HG03520 (cell line): Measurements from ENCODE around the gene ADAMTS12.

Source experiments
- ATAC-seq: cut with Tn5 transposase; IDR thresholded peaks from one replicate; pipeline ENCODE4 v1.9.1; 2021; ENCODE audit warnings: mild to moderate bottlenecking, moderate library complexity; ENCODE audit not compliant: unreplicated experiment

Gene ADAMTS12

DNA sequence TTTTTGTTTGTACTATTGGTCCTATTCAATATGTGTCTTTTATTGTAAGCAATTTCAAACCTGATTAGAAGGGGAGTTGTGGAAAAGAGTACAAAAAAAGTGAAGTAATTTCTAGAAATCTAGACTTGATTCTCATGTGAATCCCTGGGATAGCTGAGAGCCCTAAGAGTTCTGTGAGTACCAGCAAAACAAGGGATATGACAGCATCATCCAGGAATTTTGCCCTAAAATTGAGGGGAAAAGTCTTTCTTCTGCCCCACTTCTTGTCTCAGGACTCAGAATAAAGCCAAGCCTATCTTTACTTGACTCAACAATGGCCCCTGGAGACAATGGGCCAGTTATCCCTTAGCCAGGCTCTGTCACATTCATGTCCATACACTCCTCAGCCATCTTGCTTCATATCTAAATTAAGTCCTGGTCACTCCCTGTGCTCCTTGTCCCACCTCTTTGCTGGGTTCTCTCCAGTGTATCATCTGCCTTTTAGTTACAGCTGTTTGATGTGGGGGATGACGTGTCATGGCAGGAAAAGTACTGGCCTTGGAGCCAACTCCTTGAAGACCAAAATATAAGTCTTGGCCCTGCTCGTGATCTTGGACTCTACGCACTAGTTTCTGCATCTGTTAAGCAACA is 81.2 kb downstream of the ADAMTS12 start:
- no peak for ATAC-seq

DNA sequence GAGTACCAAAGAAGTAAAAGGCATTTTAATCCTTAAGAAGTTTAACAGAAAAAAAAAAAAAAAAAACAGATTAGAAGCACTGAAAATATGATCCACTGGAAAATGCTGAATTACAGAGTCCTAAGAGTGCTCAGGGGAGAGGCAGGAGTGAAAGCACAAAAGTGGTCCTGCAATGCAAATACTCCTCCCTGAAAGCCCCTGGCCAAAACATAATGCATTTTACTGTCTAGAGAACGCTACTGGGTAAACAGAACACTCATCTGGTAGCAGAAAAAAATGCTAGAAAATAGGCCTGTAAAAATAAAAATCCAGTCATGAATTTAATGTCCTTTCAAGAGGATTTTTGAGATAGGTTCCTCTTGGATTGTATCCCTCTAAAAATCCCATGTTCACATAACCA is 81.9 kb downstream of the ADAMTS12 start:
- no peak for ATAC-seq

- ATAC-seq: no peak
Measured at GRCh38 chr5:33808699-33809098, 83.1 kb downstream of the ADAMTS12 start.

DNA sequence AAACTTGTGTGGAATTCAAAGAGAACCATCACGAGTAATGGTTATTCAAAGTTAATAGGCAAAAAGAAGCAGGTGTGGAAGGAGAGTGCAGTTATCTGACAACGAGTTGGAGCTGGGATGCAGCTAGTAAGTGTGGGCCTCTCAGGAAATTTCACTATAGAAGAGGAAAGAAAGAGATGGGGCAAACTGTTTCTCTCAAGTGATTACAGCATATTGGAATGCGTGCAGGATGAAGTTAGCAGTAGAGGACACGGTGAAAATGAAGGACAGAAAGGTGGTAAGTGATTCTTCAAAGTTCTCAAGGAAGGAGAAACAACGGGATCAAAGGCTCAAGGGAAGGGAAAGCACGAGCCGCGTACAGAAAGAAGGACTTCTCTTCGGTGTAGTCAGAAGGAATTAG is 84.0 kb downstream of the ADAMTS12 start:
- no peak for ATAC-seq

GRCh38 chr5:33806738-33807442 is 84.9 kb downstream of the ADAMTS12 start:
- ATAC-seq: no peak

DNA sequence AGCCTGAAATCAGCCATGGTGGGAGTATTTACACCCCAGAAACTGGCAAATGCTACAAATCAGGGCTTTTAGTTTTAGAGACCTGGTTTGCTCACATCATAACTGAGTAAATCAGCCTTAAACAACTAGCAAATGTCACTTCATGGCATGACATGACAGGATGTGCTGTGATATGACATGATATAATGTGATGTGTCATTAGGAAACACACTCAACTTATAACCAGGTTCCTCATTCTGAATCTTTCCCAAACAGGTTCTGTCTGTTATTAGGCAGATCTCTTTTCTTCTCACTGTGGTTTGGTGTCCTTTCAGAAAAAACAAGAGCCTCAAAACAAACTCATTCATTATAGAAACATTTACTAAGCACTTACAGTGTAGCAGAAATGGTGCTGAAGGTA is 90.5 kb downstream of the ADAMTS12 start:
- no peak for ATAC-seq

GRCh38 chr5:33800241-33800950 is 91.4 kb downstream of the ADAMTS12 start:
- ATAC-seq: no peak

GRCh38 chr5:33795496-33795895 is 96.3 kb downstream of the ADAMTS12 start:
- no peak for ATAC-seq

GRCh38 chr5:33794550-33795181 is 97.1 kb downstream of the ADAMTS12 start:
- ATAC-seq: no peak

DNA sequence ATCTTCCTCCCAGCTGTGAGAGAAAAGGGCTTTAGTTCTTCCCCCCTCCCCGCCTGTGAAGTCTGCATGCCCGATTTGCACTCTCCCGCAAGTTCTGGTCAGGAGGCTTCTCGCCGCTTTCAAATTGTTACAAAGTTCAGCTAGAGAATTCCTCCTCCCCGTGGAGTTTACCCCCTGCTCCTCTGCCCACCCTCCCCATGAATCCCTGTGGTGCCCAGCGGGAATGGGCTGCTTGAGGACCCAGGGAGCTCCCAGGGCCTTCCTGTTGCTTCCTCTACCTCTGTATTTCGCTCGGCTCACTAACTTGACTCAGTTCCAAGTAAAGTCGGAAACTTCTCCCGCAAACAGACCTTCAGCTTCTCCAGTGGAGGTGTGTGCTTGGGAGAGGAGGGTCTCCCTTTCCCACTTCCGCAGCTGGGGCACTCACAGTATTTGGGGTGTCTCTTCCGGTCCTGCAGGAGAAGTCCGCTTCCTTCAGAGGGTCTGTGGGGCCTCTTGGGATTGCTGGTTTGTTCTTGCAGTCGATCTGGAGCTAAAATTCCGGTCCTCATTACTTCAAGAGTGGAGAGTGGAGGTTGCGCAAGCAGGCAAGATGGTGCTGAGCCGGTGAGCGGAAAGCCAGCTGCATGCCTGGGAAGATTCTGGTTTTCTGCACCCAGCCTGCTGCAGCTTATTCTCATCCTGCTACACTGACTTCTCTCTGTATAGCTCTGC is 97.8 kb downstream of the ADAMTS12 start:
- no peak for ATAC-seq

- no peak for ATAC-seq
Measured at GRCh38 chr5:33793276-33793675, 98.5 kb downstream of the ADAMTS12 start.

- ATAC-seq: no peak
Measured at GRCh38 chr5:33792559-33792958, 99.2 kb downstream of the ADAMTS12 start.

DNA sequence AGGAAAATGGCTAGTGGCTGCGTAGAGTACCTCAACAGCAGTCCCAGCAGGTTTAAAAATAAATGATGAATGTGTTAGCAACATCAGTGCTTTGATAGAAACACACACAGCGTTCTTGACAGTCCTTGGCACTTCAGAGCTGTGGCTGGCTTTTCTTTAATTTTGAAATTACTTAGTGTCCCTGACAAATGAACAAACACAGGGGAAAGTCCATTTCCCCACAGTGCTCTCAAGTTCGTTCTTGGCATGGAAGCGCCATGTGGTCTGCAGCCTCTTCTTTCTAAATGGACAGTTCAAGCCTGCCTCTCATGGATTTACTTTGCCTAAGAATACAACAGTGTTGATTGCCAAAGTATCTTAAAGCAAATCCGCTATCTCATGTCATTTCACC is 102.2 kb downstream of the ADAMTS12 start:
- no peak for ATAC-seq

DNA sequence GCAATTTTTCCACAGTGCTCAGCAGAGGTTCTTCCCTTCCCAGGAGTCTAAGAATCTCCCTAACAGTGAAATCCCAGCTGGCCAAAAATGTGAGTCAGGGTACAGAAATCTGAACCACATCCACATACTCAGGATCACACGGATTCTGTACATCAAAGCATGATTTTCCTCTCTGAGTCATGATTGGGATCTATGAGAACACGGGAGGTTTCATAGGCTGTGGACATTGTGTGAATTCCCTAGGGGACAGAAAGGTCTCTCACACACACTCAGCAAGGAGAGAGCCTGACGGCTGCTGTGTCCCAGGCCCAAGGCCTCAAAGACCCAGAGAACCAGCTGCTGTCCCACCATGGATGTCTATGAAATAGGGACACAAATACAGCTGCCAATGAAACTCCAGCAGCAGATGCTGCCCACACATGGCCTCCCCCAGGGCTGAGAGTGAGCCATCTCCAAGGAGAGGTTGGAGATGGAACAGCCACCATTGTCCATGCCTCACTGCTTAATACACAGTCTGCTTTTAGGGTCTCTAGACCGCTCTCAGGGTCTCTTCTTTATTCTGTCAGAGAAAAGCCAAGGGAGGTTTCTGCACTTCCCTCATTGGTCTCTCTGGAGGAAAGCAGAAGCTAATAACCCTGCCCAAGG is 102.7 kb downstream of the ADAMTS12 start:
- no peak for ATAC-seq

DNA sequence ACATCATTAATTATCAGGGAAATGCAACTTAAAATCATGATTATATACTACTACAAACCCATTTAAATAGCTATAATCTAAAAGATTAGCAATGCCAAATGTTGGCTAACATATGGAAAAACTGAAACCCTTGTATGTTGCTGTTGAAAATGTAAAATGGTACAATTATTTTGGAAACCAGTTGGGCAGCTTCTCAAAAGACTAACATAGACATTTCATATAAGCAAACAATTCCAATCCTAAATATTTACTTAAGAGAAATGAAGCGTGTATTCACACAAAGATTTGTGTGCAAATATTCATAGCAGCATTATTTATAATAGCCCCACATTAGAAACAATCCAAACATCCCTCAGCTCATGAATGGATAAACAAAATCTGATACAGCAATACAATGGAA is 106.2 kb downstream of the ADAMTS12 start:
- ATAC-seq: no peak

DNA sequence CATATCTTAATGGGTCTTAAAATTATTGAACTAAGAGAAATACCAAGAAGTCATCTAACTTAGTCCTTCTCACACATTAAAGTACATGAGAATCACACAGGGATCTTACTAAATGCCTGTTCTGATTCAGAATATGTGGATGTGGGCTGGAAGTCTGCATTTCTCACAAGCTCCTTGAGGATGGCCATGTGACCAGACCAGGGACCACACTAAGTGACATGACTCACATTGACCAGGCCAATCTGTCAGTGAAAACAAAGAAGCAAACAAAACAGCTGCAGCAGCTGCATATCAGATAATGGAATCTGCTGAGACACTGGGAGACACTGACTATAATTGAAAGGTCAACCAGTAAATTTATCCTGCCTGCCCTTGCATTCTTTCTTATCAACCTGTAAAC is 110.5 kb downstream of the ADAMTS12 start:
- ATAC-seq: no peak

- ATAC-seq: no peak
Measured at GRCh38 chr5:33776151-33776660, 115.6 kb downstream of the ADAMTS12 start.

GRCh38 chr5:33774341-33774740 is 117.4 kb downstream of the ADAMTS12 start:
- ATAC-seq: no peak

- no peak for ATAC-seq
Measured at GRCh38 chr5:33772380-33772897, 119.4 kb downstream of the ADAMTS12 start.

- no peak for ATAC-seq
Measured at GRCh38 chr5:33769968-33770367, 121.8 kb downstream of the ADAMTS12 start.
